Fibroblast of the aortic adventitia (primary cell): ENCODE measurements around the gene PPL. TPM values are rescaled to one million over a fixed set of nuclear protein-coding genes. Genes with fewer than 3 reads are reported as not detected.
"Not testable (repeated sequence)": the region's sequence is repeated elsewhere in the genome, so short reads cannot be mapped to it uniquely, and the experiment has no call there.

Source experiments
- DNase-seq: peaks from one replicate; pipeline ENCODE4 v3.0.0-alpha.2; 2010; ENCODE audit warnings: low read depth
- H3K4me3 ChIP-seq: 2 replicates; pipeline ENCODE4 v1.5.1; 2011; ENCODE audit warnings: low read depth, mild to moderate bottlenecking, control low read depth, low read length, moderate library complexity
- CTCF ChIP-seq: IDR thresholded peaks from 2 replicates; pipeline ENCODE4 v1.5.1; 2011; ENCODE audit warnings: mild to moderate bottlenecking, low read length, control low read depth, inconsistent platforms; ENCODE audit not compliant: insufficient read depth
- total RNA-seq: library from RNA; depleted of rRNA; stranded (reverse); fragments of >200 nt; gene quantifications from 2 replicates; pipeline ENCODE4 v1.2.3, GENCODE V29; 2012; ENCODE audit warnings: low replicate concordance

Gene PPL
- total RNA-seq, 1 donor, result 57.9 TPM

- H3K4me3 ChIP-seq, result no peak overlapping the region
- DNase-seq, result no peak
- no peak for TF ChIP-seq CTCF
Measured at GRCh38 chr16:4968879-4969483, 32.0 kb upstream of the PPL start.

- not testable (repeated sequence) for H3K4me3 ChIP-seq, DNase-seq
Measured at GRCh38 chr16:4968278-4968677, 31.3 kb upstream of the PPL start.

GRCh38 chr16:4966736-4967453, 29.9 kb upstream of the PPL start:
- TF ChIP-seq CTCF, result no peak
- no peak for DNase-seq

GRCh38 chr16:4963527-4963926, 26.6 kb upstream of the PPL start:
- DNase-seq, H3K4me3 ChIP-seq: not testable (repeated sequence)

More at GRCh38 chr16:4966736-4967453, 29.9 kb upstream of the PPL start:
- no peak overlapping the region for H3K4me3 ChIP-seq

- TF ChIP-seq CTCF, result no peak
- DNase-seq, result no peak
- H3K4me3 ChIP-seq, result no peak overlapping the region
Measured at GRCh38 chr16:4962716-4963115, 25.8 kb upstream of the PPL start.

GRCh38 chr16:4960579-4960978, 23.6 kb upstream of the PPL start:
- no peak for TF ChIP-seq CTCF
- DNase-seq, result no peak
- H3K4me3 ChIP-seq, result no peak overlapping the region

GRCh38 chr16:4958510-4959438, 21.8 kb upstream of the PPL start:
- peak overlapping the region; percentile 60 for H3K4me3 ChIP-seq
- DNase-seq, result no peak
- TF ChIP-seq CTCF, result no peak
